Body of pancreas (tissue), 4 donors: Measurements from ENCODE around the gene IL15RA. TPM values are rescaled to one million over a fixed set of nuclear protein-coding genes. Genes with fewer than 3 reads are reported as not detected.
"Not testable (repeated sequence)": the region's sequence is repeated elsewhere in the genome, so short reads cannot be mapped to it uniquely, and the experiment has no call there.

ENCODE experiments used
- ATAC-seq: fragments of 150-250 bp; one replicate; pipeline ENCODE4 v1.9.1; 2016
- DNase-seq, 4 donors: peaks; one replicate each; pipeline ENCODE4 v3.0.0-alpha.2; 2019
- H3K27ac ChIP-seq, 4 donors: fragments of 200-600 bp; sonication (generic); 1 replicate in 3 of 4; 2 replicates in 1 of 4; pipeline versions ENCODE4 v1.5.1 to v1.6.1; 2016 to 2019; ENCODE audit warnings: mild to moderate bottlenecking in 1 of 4, mixed read lengths in 1 of 4, moderate library complexity in 1 of 4
- H3K27me3 ChIP-seq, 2 donors: fragments of 200-600 bp; sonication (generic); one replicate each; pipeline ENCODE4 v1.6.0; 2016; ENCODE audit warnings: mild to moderate bottlenecking in 1 of 2
- H3K36me3 ChIP-seq, 2 donors: fragments of 200-600 bp; sonication (generic); replicated peaks in 1 of 2; 2 replicates each; pipeline ENCODE4 v1.5.1; 2016; ENCODE audit warnings: low read depth in 2 of 2; ENCODE audit not compliant: insufficient read depth in 1 of 2
- H3K4me1 ChIP-seq: fragments of 200-600 bp; sonication (generic); one replicate; pipeline ENCODE4 v1.6.0; 2016
- H3K4me3 ChIP-seq, 2 donors: fragments of 200-600 bp; sonication (generic); 1 replicate in 1 of 2; 2 replicates in 1 of 2; pipeline ENCODE4 v1.5.1; 2016 to 2019
- H3K9me3 ChIP-seq, 3 donors: fragments of 200-600 bp; sonication (generic); 1 replicate in 2 of 3; 2 replicates in 1 of 3; pipeline ENCODE4 v1.5.1; 2016
- CTCF ChIP-seq, 7 experiments: fragments of 450-650 bp in 4 of 7; fragments of 200-600 bp in 3 of 7; sonication (generic) in 3 of 7; IDR thresholded peaks; one replicate each; pipeline ENCODE4 v1.5.1; 2016 to 2019; ENCODE audit warnings: antibody characterized with exemption in 7 of 7
- POLR2A ChIP-seq, 3 donors: fragments of 450-650 bp; IDR thresholded peaks; one replicate each; pipeline ENCODE4 v1.6.1; 2016; ENCODE audit warnings: antibody characterized with exemption in 3 of 3, mild to moderate bottlenecking in 2 of 3
- WGBS, 2 donors: methylation state at CpG; one replicate each; pipeline ENCODE4 v1.1.5; 2017; 5-methylcytosine and 5-hydroxymethylcytosine counted together
- intact Hi-C: fragments of 100-400 bp; cut with DNase I; formaldehyde crosslinking; loops from one replicate; pipeline ENCODE4 v1.15.1; 2023
- total RNA-seq, 2 donors: library from RNA; depleted of rRNA; stranded (reverse); fragments of >200 nt; gene quantifications; one replicate each; pipeline ENCODE4 v1.1.0, GENCODE V29; 2016

The IL15RA gene
- total RNA-seq, 2 donors from 2014 or later = 14.3 to 15.5 TPM

GRCh38 chr10:5963591-5963990, 13.8 kb downstream of the IL15RA start:
- ATAC-seq = no peak
- intact Hi-C loops = no loop called here
- Histone ChIP-seq H3K27me3 (no peaks in the 10 kb centered on the region), H3K4me1 (peaks cover 25% of the 10 kb centered on the region), H3K9me3 (no peaks in the 10 kb centered on the region), H3K4me3 (no peak overlapping the region), H3K36me3 (peaks cover 0 to 11% of the 10 kb centered on the region in 2 donors), H3K27ac (no peak overlapping the region)
- no peak for TF ChIP-seq POLR2A (IDR thresholded peaks at IDR 0.05)
- DNase-seq = peak in 1 of 4 donors; percentile 1
- WGBS, 2 donors = 88 to 92% methylated on average over 10 of the region's 10 CpGs

DNA sequence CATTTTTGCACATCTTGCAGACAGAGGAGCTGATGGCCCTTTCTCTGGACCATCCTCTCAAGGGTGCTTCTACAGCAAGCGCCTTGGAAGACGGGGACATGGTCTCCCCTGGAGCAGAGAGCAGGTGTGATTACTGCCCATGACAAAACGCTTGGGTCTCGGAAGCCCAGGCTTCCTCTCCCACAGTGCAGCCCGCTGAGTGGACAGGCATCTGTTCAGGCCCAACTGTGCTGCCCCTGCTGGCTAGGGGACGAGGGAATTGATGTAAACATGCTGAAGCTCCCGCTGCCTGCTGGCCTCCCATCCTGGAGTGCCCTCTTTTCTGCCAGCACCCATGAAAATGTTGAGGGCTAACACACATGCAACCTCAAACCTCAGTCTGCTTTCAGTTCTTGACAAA, 14.3 kb downstream of the IL15RA start:
- peaks cover 0 to 11% of the 10 kb centered on the region in 2 donors for H3K36me3 ChIP-seq
- H3K27ac ChIP-seq = no peak overlapping the region
- DNase-seq (peak in 1 of 4 donors; percentile 6), ATAC-seq (no peak)
- H3K4me3 ChIP-seq = no peak overlapping the region
- intact Hi-C loops = no loop called here
- no peak for TF ChIP-seq CTCF (IDR thresholded peaks at IDR 0.05)
- no peak for TF ChIP-seq POLR2A (IDR thresholded peaks at IDR 0.05)
- H3K27me3 ChIP-seq = no peaks in the 10 kb centered on the region
- H3K4me1 ChIP-seq = peaks cover 22% of the 10 kb centered on the region
- WGBS, 2 donors = 87 to 89% methylated on average over 3 to 7 of the region's 7 CpGs
- H3K9me3 ChIP-seq = no peaks in the 10 kb centered on the region

GRCh38 chr10:5962358-5962940, 14.9 kb downstream of the IL15RA start:
- H3K27ac ChIP-seq, ATAC-seq, H3K4me3 ChIP-seq, H3K27me3 ChIP-seq, intact Hi-C loops, H3K9me3 ChIP-seq: not testable (repeated sequence)
- 91 to 94% methylated on average over 10 of the region's 10 CpGs for WGBS, 2 donors
- peak in 1 of 4 donors; percentile 5 for DNase-seq
- Histone ChIP-seq H3K36me3 (peaks cover 0 to 11% of the 10 kb centered on the region in 2 donors), H3K4me1 (peaks cover 22% of the 10 kb centered on the region)

DNA sequence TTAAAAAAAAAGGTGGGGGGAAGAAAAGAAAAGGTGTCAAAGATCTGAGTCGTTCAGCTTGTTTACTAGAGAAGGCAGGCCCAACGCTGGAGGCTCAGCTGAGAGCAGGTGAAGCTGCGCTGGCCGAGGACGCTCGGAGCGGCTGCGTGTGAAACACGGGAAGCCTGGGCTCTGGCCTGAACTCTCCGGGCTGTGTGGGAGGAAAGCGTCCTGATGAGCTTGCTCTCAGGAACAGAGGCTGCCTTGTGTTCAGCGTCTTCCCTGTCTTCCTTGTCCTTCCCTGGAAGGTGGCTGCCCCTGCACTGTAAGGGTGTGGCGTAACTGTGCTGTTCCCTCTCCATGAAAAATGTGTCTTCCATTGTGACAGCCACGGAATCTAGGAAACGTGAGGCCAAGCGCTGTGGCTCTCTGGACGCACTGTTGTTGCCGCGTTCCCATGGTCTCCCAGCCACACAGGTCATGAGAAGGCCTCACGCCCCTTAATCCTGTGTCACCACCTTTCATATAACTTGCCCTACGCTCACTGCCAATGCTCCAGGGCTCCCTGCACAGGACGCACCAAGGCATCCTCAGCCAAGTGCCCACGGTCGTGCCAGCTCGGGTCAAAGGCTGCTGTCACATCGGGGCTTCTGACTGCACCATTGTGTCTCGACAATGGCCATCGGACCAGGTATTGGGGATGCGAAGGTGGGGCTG, 15.8 kb downstream of the IL15RA start:
- ATAC-seq (no peak), DNase-seq (peak in 1 of 4 donors; percentile 8)
- peaks cover 0 to 11% of the 10 kb centered on the region in 2 donors for H3K36me3 ChIP-seq
- TF ChIP-seq POLR2A (IDR thresholded peaks at IDR 0.05) (no peak), CTCF (IDR thresholded peaks at IDR 0.05) (no peak)
- intact Hi-C loops = no loop called here
- no peaks in the 10 kb centered on the region for H3K27me3 ChIP-seq
- no peak overlapping the region for H3K27ac ChIP-seq
- no peak overlapping the region for H3K4me3 ChIP-seq
- 93 to 94% methylated on average over 28 of the region's 29 CpGs for WGBS, 2 donors
- H3K9me3 ChIP-seq = no peaks in the 10 kb centered on the region
- peaks cover 22% of the 10 kb centered on the region for H3K4me1 ChIP-seq

GRCh38 chr10:5960973-5961275, 16.4 kb downstream of the IL15RA start:
- Histone ChIP-seq H3K36me3 (peaks cover 0 to 11% of the 10 kb centered on the region in 2 donors), H3K4me1 (peaks cover 18% of the 10 kb centered on the region)
- ATAC-seq, H3K9me3 ChIP-seq, intact Hi-C loops, H3K27ac ChIP-seq, DNase-seq, H3K4me3 ChIP-seq, H3K27me3 ChIP-seq: not testable (repeated sequence)
- WGBS, 2 donors = 90 to 95% methylated on average over 10 of the region's 10 CpGs

- Histone ChIP-seq H3K4me3 (no peak overlapping the region), H3K4me1 (peaks cover 18% of the 10 kb centered on the region), H3K9me3 (no peaks in the 10 kb centered on the region), H3K36me3 (peaks cover 0 to 11% of the 10 kb centered on the region in 2 donors), H3K27ac (no peak overlapping the region), H3K27me3 (no peaks in the 10 kb centered on the region)
- no peak for TF ChIP-seq CTCF (IDR thresholded peaks at IDR 0.05)
- no peak for TF ChIP-seq POLR2A (IDR thresholded peaks at IDR 0.05)
- 91 to 98% methylated on average over 8 to 18 of the region's 18 CpGs for WGBS, 2 donors
- DNase-seq (peak in 1 of 4 donors; percentile 8), ATAC-seq (no peak)
- intact Hi-C loops = no loop called here
Measured at GRCh38 chr10:5960070-5960972, 17.0 kb downstream of the IL15RA start.
